Heart left ventricle (tissue), 16 donors: Measurements from ENCODE around the gene IKZF4. TPM values are rescaled to one million over a fixed set of nuclear protein-coding genes. Genes with fewer than 3 reads are reported as not detected.
"Not testable (repeated sequence)": the region's sequence is repeated elsewhere in the genome, so short reads cannot be mapped to it uniquely, and the experiment has no call there.

Experiments used
- ATAC-seq, 4 donors: fragments of 200-7000 bp; cut with Tn5 transposase; one replicate each; pipeline ENCODE4 v1.9.1; 2020 to 2022; ENCODE audit warnings: moderate library complexity in 4 of 4, mild to moderate bottlenecking in 3 of 4, moderate number of reproducible peaks in 1 of 4
- DNase-seq, 5 donors: peaks; one replicate each; pipeline ENCODE4 v3.0.0-alpha.2; 2020
- H3K27ac ChIP-seq, 12 donors: fragments of 200-600 bp; sonication (generic) in 4 of 12; one replicate each; pipeline versions ENCODE4 v1.5.0 to v1.8.0; 2016 to 2022; ENCODE audit warnings: mild to moderate bottlenecking in 2 of 12
- H3K27me3 ChIP-seq, 9 donors: fragments of 200-600 bp; sonication (generic) in 2 of 9; one replicate each; pipeline versions ENCODE4 v1.5.1 to v1.8.0; 2016 to 2022; ENCODE audit warnings: mild to moderate bottlenecking in 3 of 9
- H3K36me3 ChIP-seq, 9 donors: fragments of 200-600 bp; sonication (generic) in 2 of 9; one replicate each; pipeline versions ENCODE4 v1.5.0 to v1.8.0; 2018 to 2022; ENCODE audit warnings: mild to moderate bottlenecking in 2 of 9
- H3K4me1 ChIP-seq, 12 donors: fragments of 200-600 bp; sonication (generic) in 4 of 12; one replicate each; pipeline versions ENCODE4 v1.5.0 to v1.8.0; 2016 to 2022; ENCODE audit warnings: mild to moderate bottlenecking in 3 of 12
- H3K4me3 ChIP-seq, 12 donors: fragments of 200-600 bp; sonication (generic) in 4 of 12; one replicate each; pipeline versions ENCODE4 v1.5.0 to v1.8.0; 2017 to 2022; ENCODE audit warnings: mild to moderate bottlenecking in 9 of 12, moderate library complexity in 4 of 12
- H3K9me3 ChIP-seq, 12 donors: fragments of 200-600 bp; sonication (generic) in 4 of 12; one replicate each; pipeline versions ENCODE4 v1.5.0 to v1.8.0; 2016 to 2022; ENCODE audit warnings: mild to moderate bottlenecking in 1 of 12
- CTCF ChIP-seq, 12 donors: fragments of 200-600 bp; sonication (generic) in 4 of 12; IDR thresholded peaks; one replicate each; pipeline versions ENCODE4 v1.5.0 to v1.8.0; 2018 to 2022; ENCODE audit warnings: antibody characterized with exemption in 12 of 12, mild to moderate bottlenecking in 5 of 12
- POLR2A ChIP-seq, 2 donors: fragments of 450-650 bp; IDR thresholded peaks; one replicate each; pipeline ENCODE4 v1.6.1; 2017; ENCODE audit warnings: antibody characterized with exemption in 2 of 2, mild to moderate bottlenecking in 2 of 2, moderate library complexity in 2 of 2
- WGBS, 4 donors: extraction: QIAGEN DNeasy Blood & Tissue Kit in 2 of 4; methylation state at CpG; one replicate each; pipeline versions ENCODE4 v1.1.5 to v1.1.7; 2013 to 2018; 5-methylcytosine and 5-hydroxymethylcytosine counted together
- intact Hi-C, 10 donors: fragments of 100-400 bp; cut with DNase I; formaldehyde crosslinking; loops; one replicate each; pipeline versions ENCODE4 v1.11.1 to v1.14.2; 2022
- polyA plus RNA-seq, 2 donors: library from polyadenylated mRNA; stranded (reverse); fragments of 200-250 nt; gene quantifications; one replicate each; pipeline ENCODE4 v1.2.3, GENCODE V29; 2013
- total RNA-seq, 9 donors: library from RNA; depleted of rRNA in 2 of 9; stranded (reverse); fragments of >200 nt in 2 of 9; fragmentation: NEBNext Ultra II Directional in 3 of 9; extraction: Animal tissue kit (Norgen Biotek cat#: 25700) in 3 of 9; gene quantifications; one replicate each; pipeline versions ENCODE4 v1.1.0 to v1.2.4, GENCODE V29; 2016 to 2023
- donor health status: ischemic (EF 13 %, LVEDD 7.1; RV severe dilation, severe dysfunction).
- donor health status: healthy with polysubstance abuse.
- donor health status: DM: no; HTN: yes; CAD: no.
- donor health status: DM: no; HTN: no; CAD: no.
- donor health status: ischemic (EF 25% LVEDD 6.9; RV normal size, moderate dysfunction).
- donor health status: ischemic (EF 25% LVEDD 5.7; RV mildly dilated, moderate dysfunction).
- donor health status: healthy.
- donor health status: DM: yes; HTN: yes; CAD: no.
- donor health status: ischemic (EF 35%, LVEDD 5.7; RV mildly dilated, moderate dysfunction).
- donor health status: nonischemic (EF 11% LVEDD 7.7; RV severe dilation, severe dysfunction).
- donor health status: DM: yes; HTN: yes; CAD: no.
- donor health status: PGD.
- donor health status: ischemic (EF 29% LVEDD 5.4; RV normal size, mild dysfunction).
- donor health status: nonischemic (EF 23%, LVEDD 6.1; RV moderate dilation, normal function).

The IKZF4 gene
- total and polyA plus RNA-seq, 11 donors, result 2.6 to 10.3 (median 6.8) TPM

- Histone ChIP-seq H3K27ac (no peak overlapping the region), H3K9me3 (no peaks in the 10 kb centered on the region), H3K27me3 (no peaks in the 10 kb centered on the region), H3K4me3 (no peak overlapping the region), H3K36me3 (peaks cover 4 to 93% (median 85%) of the 10 kb centered on the region in 9 donors), H3K4me1 (peaks cover 0 to 17% (median 0%) of the 10 kb centered on the region in 12 donors)
- 57 to 64% (median 60%) methylated on average over 2 of the region's 2 CpGs for WGBS, 4 donors
- ATAC-seq, result no peak
- intact Hi-C loops, result no loop called here
- DNase-seq, result no peak
- TF ChIP-seq CTCF (IDR thresholded peaks at IDR 0.05) (no peak), POLR2A (IDR thresholded peaks at IDR 0.05) (no peak)
These were observed 36.0 kb upstream of the IKZF4 start for GRCh38 chr12:55984861-55985260.

GRCh38 chr12:55985341-55985740 lies 35.5 kb upstream of the IKZF4 start:
- peaks cover 4 to 95% (median 85%) of the 10 kb centered on the region in 9 donors for H3K36me3 ChIP-seq
- H3K27me3 ChIP-seq, result no peaks in the 10 kb centered on the region
- no peak for ATAC-seq
- peaks cover 0 to 17% (median 0%) of the 10 kb centered on the region in 12 donors for H3K4me1 ChIP-seq
- WGBS, 4 donors, result 87 to 91% (median 90%) methylated on average over 4 of the region's 4 CpGs
- DNase-seq, result no peak
- H3K4me3 ChIP-seq, result no peak overlapping the region
- intact Hi-C loops, result no loop called here
- TF ChIP-seq POLR2A (IDR thresholded peaks at IDR 0.05), result no peak
- TF ChIP-seq CTCF (IDR thresholded peaks at IDR 0.05), result no peak
- no peaks in the 10 kb centered on the region for H3K9me3 ChIP-seq
- no peak overlapping the region for H3K27ac ChIP-seq

- peaks cover 4 to 95% (median 87%) of the 10 kb centered on the region in 9 donors for H3K36me3 ChIP-seq
- peaks cover 0 to 17% (median 0%) of the 10 kb centered on the region in 12 donors for H3K4me1 ChIP-seq
- DNase-seq, H3K27me3 ChIP-seq, H3K4me3 ChIP-seq, H3K27ac ChIP-seq, intact Hi-C loops, H3K9me3 ChIP-seq, ATAC-seq: not testable (repeated sequence)
- WGBS, 4 donors, result 93 to 96% (median 94%) methylated on average over 7 of the region's 7 CpGs
These were observed 34.9 kb upstream of the IKZF4 start for GRCh38 chr12:55985976-55986375.

- DNase-seq, result no peak
- ATAC-seq, result no peak
- no peaks in the 10 kb centered on the region for H3K9me3 ChIP-seq
- peaks cover 0 to 3% (median 0%) of the 10 kb centered on the region in 12 donors for H3K4me1 ChIP-seq
- intact Hi-C loops, result loop anchor here in 2 of 10 donors (5.0 to 10.0 kb wide), 2 partner anchors 36 to 54 kb away; partner anchors contain the start of gene RPS26 (in 1 of the 2)
- H3K4me3 ChIP-seq, result no peak overlapping the region
- 83 to 94% (median 88%) methylated on average over 3 of the region's 3 CpGs for WGBS, 4 donors
- no peak overlapping the region for H3K27ac ChIP-seq
- H3K36me3 ChIP-seq, result peaks cover 4 to 97% (median 90%) of the 10 kb centered on the region in 9 donors
- TF ChIP-seq CTCF (IDR thresholded peaks at IDR 0.05) (no peak), POLR2A (IDR thresholded peaks at IDR 0.05) (no peak)
- H3K27me3 ChIP-seq, result no peaks in the 10 kb centered on the region
These were observed 29.7 kb upstream of the IKZF4 start for GRCh38 chr12:55991110-55991509.
